ENCODE data around the gene SPTLC3. TPM values are rescaled to one million over a fixed set of nuclear protein-coding genes. Genes with fewer than 3 reads are reported as not detected.

Gene SPTLC3
- total RNA-seq: 0.22 and 1.0 TPM in 2 replicates

DNA sequence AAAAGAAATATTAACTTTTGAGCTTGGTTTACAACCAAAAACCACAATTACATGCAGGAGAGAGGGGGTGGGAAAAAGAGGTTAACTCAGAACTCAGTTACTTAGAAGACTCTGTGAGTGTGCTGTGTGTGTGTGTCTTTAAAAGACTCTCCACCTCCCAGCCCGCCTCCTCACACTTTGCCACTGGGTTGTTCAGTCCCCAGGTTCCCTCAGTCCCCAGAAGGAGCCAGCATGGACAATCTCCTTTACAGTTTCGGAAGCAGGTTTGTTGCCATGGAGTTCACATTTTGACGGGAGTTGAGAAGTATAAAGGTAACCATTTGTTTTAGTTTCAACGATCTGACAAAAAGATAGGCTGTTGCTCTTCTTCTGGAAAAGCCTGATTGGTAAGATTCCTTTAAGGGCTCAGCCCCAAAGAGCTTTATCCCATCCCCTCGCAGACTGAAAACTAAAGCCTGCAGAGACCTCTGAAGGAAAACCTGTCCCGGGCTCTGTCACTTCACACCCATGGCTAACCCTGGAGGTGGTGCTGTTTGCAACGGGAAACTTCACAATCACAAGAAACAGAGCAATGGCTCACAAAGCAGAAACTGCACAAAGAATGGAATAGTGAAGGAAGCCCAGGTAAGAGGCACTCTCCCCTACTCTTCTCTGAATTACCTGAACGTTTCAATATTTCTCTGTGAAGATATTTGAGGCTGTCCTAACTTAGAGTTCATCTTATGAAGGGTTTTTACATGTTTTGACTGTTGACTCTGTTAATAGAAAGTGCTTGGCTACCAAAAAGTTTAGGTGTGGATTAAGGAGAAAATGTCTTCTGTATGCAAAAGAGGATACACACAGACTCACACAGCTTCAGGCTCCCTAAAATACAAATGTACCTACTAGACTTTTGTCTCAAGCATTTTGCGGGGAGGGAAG, at the start of gene SPTLC3:
Gene SPTLC3 (plus strand): TSS at position 212 of the 921 bp plus-strand sequence. CDS start 296 bp downstream, at position 508.

Other genes starting within 250 kb of the SPTLC3 start
- gene ISM1, start 212.3 kb downstream of the SPTLC3 start, total RNA-seq: not detected in 2 replicates

Data from dermis lymphatic vessel endothelial cell (primary cell).